Hematopoietic multipotent progenitor cell treated with erythropoietin and hydrocortisone succinate and interleukin-3 and kit ligand, for 6 days (in vitro differentiated cells): ENCODE data around the gene PIGL.

Experiments
- DNase-seq: peaks from one replicate; pipeline ENCODE4 v3.0.0-alpha.2; 2015

PIGL gene

GRCh38 chr17:16313139-16314090 lies 96.4 kb downstream of the PIGL start:
- peak; percentile 40 for DNase-seq

- DNase-seq = no peak
Observed at GRCh38 chr17:16314189-16314588, 97.2 kb downstream of the PIGL start.

GRCh38 chr17:16314859-16315258 lies 97.8 kb downstream of the PIGL start:
- DNase-seq = no peak

DNA sequence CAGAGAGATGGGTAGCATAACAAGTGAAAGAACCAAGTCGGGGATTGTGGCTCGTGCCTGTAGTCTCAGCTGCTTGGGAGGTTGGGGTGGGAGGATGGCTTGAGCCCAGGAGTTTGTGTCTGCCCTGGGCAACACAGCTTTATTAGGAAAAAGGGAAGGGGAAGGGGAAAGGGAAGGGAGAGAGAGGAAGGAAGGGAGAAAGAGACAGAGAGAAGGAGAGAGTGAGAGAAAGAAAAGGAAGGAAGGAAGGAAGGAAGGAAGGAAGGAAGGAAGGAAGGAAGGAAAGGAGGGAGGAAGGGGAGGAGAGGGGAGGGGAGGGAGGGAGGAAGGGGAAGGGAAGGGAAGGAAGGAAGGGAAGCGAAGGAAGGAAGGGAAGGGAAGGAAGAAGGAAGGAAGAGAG lies 103.0 kb downstream of the PIGL start:
- DNase-seq = no peak

DNA sequence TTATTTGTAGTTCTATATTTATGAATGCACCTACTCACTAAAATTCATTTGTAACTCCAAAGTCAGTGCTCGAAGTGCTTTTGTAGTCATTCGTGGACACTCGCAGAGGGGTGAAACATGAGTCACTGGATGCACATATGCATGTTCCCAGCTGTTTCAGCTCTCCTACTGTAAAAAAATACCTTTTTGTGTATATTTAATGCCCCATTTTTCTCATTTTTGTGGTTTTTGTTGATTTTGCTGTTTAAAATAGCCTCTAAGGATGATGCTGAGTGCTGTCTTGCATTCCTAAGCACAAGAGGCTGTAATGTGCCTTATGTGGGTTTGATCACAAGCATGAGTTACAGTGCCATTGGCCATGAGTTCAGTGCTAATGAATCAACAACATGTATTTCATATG lies 105.6 kb downstream of the PIGL start:
- no peak for DNase-seq

GRCh38 chr17:16325964-16326363 lies 109.0 kb downstream of the PIGL start:
- no peak for DNase-seq

GRCh38 chr17:16327018-16327417 lies 110.0 kb downstream of the PIGL start:
- DNase-seq = no peak

DNA sequence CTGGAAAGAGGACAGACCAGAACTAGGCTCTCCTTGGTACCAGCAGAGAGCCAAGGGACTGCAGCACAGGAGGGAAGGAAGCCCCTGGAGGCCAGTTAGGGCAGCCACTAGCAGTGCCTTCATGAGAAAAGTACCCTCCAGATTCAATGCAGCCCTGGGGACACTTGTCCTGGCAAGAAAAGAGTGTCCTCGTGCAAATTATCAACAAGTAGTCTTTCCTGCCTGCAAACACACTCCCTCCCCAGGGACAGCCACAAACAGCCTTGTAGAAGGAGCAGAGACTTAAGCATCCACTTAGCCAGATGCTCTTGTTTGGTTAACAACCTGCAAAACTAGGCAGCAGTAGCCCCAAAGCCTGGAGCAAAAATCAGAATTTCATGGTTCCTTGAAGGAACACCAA lies 112.0 kb downstream of the PIGL start:
- no peak for DNase-seq

DNA sequence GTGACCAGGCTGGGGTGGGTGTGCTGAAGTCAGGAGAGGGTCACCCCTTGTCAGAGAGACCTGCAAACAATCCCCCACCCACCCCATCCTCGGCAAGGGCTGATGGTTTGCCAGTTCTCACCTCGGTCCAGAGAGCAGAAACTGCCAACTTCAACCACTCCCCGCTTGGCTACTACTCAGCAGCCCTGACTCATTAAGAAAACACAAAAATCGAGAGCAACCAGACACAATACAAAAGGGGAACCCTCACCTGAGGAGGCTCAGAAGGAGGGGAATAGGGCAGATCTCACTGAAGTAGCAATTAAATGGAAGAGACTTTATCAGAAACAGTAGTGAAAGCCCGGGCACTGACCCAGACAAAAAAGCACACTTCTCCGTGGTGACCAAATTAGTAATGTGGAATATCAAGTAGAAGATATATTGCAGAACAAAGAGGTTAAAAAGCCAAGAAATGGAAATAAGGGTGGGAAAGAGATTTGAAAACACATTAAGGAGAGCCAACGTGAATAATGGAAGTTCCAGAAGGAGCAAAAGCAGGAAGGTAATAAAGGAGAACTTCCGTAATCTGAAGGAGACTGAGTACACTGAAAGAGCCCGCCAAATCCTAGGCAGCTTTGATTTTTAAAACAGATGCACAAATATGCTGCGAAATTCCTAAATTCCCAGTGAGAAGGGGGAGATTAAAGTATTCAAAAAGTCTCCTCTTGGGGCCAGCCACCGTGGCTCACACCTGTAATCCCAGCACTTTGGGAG lies 112.7 kb downstream of the PIGL start:
- DNase-seq = no peak

DNA sequence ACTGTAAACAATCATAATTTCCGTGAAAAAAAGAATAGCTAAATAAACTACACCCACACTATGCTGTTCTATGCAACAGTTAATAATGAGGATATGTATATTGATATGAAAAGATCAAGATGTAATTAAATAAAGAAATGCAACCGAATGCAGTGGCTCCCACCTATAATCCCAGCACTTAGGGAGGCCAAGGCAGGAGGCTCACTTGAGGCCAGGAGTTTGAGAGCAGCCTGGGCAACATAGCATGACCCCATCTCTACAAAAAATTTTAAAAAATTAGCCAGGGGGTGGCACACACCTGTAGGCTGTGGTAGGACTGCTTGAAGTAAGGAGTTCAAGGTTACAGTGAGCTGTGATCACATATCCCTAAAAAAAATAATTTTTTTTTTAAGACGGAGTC lies 121.4 kb downstream of the PIGL start:
- no peak for DNase-seq

DNA sequence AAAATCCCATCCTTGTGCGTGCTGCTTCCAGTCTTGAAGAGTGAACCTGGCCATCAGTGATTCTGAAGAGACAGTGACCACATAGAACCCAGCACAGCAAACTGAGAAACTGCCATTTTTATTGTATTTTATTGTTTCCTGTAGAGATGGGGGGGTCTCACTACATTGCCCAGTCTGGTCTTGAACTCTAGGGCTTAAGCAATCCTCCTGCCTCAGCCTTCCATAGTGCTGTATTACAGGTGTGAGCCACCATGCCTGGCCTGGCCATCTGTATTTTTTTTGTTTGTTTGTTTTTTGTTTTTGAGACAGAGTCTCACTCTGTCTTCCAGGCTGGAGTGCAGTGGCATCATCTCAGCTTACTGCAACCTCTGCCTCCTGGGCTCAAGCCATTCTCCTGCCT lies 122.4 kb downstream of the PIGL start:
- no peak for DNase-seq

DNA sequence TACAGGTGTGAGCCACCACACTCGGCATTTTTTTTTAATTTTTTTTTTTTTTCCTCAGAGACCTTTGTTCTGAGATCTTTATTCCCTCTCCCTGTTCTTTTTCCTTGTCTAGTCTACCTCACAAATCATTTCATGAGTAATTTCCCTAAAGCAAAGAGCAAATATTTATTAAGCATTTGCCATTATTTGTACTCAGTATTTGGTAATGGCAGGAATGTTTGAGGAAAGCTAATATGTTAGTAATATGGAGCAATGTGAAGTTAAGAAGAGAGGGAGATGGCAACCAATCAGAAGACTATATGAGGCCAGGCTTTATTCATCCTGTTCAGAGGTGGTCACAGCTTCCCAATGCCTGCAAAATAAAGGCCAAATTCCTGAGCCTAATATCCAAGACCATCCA lies 122.9 kb downstream of the PIGL start:
- no peak for DNase-seq

DNA sequence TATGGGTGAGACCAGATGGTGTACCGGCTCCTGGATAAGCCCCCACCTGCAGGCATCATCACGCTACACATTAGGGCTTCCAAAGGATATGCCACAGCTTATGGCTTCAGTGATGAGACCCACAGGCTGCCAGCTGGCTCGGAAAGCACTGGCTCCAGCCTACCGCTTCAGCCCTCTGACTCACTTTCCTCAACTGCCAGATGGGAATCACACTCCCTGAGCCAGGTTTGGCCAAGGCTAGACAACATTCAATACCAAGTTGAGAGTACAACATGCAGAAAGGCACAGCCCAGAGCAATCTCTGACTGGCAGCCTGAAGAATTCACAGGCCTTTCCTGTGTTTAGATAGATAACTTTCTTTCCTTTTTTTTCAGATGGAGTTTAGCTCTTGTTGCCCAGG lies 126.0 kb downstream of the PIGL start:
- DNase-seq = no peak

GRCh38 chr17:16343569-16343968 lies 126.6 kb downstream of the PIGL start:
- no peak for DNase-seq

DNA sequence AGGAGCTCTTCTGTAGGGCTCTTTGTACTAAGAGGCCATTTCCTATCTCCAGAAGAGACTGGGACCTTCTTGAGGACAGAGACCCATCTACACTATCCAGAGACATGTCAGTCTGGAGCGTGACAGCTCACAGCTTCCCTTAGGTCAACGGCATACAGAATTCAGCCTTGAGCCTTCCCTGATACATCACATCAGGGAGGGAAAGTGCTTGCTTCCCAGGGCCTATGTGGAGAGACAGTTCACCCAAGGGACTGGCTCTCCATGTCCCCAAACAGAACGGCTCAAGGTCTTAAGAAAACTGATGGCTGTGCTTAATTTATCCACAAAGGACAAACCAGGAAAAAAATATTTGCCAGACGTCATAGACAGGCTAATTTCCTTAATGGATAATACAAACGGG lies 128.6 kb downstream of the PIGL start:
- no peak for DNase-seq

DNA sequence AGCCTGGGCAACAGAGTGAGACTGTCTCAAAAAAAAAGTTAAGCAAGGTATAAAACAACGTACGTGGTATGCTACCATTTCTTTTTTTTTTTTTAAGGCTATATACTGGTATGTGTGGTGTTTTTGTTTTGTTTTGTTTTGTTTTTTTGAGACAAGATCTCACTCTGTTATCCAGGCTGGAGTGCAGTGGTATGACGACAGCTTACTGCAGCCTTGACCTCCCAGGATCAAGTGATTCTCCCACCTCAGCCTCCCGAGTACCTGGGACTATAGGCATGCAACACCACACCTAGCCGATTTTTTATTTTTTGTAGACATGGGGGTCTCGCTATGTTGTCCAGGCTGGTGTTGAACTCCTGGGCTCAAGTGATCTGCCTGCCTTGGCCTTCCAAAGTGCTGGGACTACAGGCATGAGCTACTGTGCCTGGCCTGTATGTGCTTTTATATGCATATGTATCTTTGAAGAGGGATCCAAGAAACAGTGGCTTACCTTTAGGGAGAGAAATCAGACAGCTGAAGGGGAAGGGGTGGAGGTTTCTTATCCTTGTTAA lies 129.8 kb downstream of the PIGL start:
- no peak for DNase-seq

- DNase-seq = no peak
Observed at GRCh38 chr17:16348586-16348985, 131.6 kb downstream of the PIGL start.

- DNase-seq = no peak
Observed at GRCh38 chr17:16349431-16349830, 132.4 kb downstream of the PIGL start.

- DNase-seq = no peak
Observed at GRCh38 chr17:16351831-16352230, 134.8 kb downstream of the PIGL start.

GRCh38 chr17:16352303-16352666 lies 135.3 kb downstream of the PIGL start:
- peak; percentile 67 for DNase-seq

DNA sequence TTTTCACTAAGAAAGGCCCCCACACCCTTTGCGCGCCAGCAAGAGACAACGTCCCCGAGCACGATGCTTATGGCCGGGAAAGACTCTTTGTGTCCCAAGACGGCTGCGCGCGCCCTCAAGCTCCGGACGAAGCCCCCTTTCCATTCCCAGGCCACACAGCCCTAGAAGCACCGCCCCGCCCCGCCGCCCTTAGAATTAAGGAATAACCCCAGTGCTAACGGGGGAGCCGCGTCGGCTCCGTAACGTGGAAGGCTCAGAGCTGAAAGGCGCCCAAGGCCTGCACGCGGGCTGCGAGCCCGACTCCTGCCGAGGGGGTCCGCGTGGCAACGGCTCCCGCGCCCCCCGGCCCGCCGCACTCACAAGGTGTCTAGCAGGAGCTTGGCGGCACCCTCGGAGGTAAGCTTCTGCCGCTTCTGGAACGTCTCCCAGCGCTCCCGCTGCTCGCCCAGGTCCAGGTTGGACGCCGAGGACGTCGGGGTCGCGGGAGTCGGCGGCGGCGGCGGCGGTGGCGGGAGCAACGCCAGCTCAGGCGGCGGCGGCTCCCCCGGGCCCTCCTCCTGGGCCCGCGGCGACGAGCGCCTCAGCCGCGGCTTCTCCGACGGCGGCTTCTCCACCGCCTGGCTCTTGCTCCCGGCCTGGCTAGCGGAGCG lies 135.8 kb downstream of the PIGL start:
- peak; percentile 68 for DNase-seq

DNA sequence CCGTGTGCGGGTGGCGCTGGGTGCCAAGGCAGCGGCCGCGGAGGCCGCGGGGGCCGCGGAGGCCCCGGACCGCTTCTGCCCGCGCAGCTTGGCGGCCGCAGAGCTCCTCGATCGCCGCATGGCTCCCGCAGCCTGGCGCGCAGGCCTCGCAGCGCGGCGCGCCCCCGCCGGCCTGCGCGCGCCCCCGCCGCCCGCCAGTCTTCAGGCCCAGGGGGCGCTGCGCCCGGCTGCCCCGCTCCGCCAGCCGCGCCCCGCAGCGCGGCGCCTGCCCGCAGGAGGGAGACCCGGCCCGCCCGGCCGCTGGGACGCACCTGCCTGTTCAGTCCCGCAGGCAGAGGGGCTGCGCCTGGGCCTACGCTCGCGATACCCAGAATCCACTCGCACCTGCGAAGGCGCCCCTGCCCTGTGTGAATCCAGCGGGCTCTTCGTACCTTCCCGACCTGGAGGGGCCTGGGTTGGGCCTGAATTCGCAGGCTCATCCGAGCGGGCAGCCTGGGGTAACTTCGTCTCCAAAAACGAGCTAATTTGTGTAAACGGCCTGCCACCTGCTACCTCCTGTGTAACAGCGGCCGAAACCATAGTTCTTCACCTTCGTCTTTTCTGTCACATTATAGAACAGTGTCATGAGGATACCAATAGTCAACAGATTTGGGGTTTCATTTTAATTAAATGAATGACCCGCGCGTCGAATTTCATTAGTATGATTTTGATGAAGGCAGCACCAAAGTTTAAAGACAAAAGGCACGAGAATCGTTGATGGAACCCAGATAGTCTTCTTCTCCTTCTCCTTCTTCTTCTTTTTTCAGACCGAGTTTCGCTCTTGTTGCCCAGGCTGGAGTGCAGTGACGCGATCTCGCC lies 136.5 kb downstream of the PIGL start, which contains the start of gene CENPV:
Gene CENPV, minus strand, starts transcription at position 153 of the 858 bp plus-strand sequence. Its CDS starts 33 bp downstream, at position 120.
- peak; percentile 74 for DNase-seq
